GM03348 (cell line): ENCODE measurements around the gene PPP1R3A.

ENCODE experiments used
- DNase-seq: peaks from one replicate; pipeline ENCODE4 v3.0.0; 2012; ENCODE audit warnings: low spot score

The PPP1R3A gene

GRCh38 chr7:113883096-113883495 lies 35.7 kb downstream of the PPP1R3A start:
- DNase-seq, result no peak

- DNase-seq, result no peak
These were observed 38.2 kb downstream of the PPP1R3A start for GRCh38 chr7:113880559-113880958.

GRCh38 chr7:113878394-113878992 lies 40.3 kb downstream of the PPP1R3A start:
- no peak for DNase-seq

GRCh38 chr7:113875224-113875623 lies 43.6 kb downstream of the PPP1R3A start:
- no peak for DNase-seq

- no peak for DNase-seq
These were observed 45.2 kb downstream of the PPP1R3A start for GRCh38 chr7:113873554-113874151.

- DNase-seq, result no peak
These were observed 45.8 kb downstream of the PPP1R3A start for GRCh38 chr7:113872981-113873380.

- no peak for DNase-seq
These were observed 51.5 kb downstream of the PPP1R3A start for GRCh38 chr7:113867325-113867724.

- DNase-seq, result no peak
These were observed 62.8 kb downstream of the PPP1R3A start for GRCh38 chr7:113856010-113856409.

GRCh38 chr7:113840954-113841353 lies 77.9 kb downstream of the PPP1R3A start:
- DNase-seq, result no peak

GRCh38 chr7:113835367-113835766 lies 83.4 kb downstream of the PPP1R3A start:
- DNase-seq, result no peak

- DNase-seq, result no peak
These were observed 86.5 kb downstream of the PPP1R3A start for GRCh38 chr7:113832196-113832745.

GRCh38 chr7:113831556-113831955 lies 87.3 kb downstream of the PPP1R3A start:
- DNase-seq, result no peak

GRCh38 chr7:113828581-113828980 lies 90.2 kb downstream of the PPP1R3A start:
- DNase-seq, result no peak
